ENCODE results near the gene MGST2.

The MGST2 gene

GRCh38 chr4:139675651-139676050 lies 10.0 kb downstream of the MGST2 start:
- TF ChIP-seq TEAD4 (IDR thresholded peaks at IDR 0.05) (no peak), EGR1 (IDR thresholded peaks at IDR 0.05) (no peak), YY1 (IDR thresholded peaks at IDR 0.05; ENCODE audit: low read depth) (no peak), FOXM1 (IDR thresholded peaks at IDR 0.05; ENCODE audit: borderline replicate concordance, low read depth) (no peak), USF1 (IDR thresholded peaks at IDR 0.05) (no peak), RAD21 (IDR thresholded peaks at IDR 0.05; ENCODE audit: low read depth) (no peak), CREB1 (IDR thresholded peaks at IDR 0.05; ENCODE audit: low read depth) (no peak), TCF12 (IDR thresholded peaks at IDR 0.05; ENCODE audit: low read depth) (no peak), ZBTB7A (IDR thresholded peaks at IDR 0.05; ENCODE audit: low read depth) (no peak), MAX (IDR thresholded peaks at IDR 0.05) (no peak), EP300 (IDR thresholded peaks at IDR 0.05; ENCODE audit: borderline replicate concordance) (no peak), REST (IDR thresholded peaks at IDR 0.05; ENCODE audit: low read depth) (no peak), NFIC (IDR thresholded peaks at IDR 0.05) (no peak), TAF1 (IDR thresholded peaks at IDR 0.05; ENCODE audit: low read depth) (no peak), CEBPB (IDR thresholded peaks at IDR 0.05) (no peak)

GRCh38 chr4:139676365-139676764 lies 10.7 kb downstream of the MGST2 start:
- TF ChIP-seq NFIC (IDR thresholded peaks at IDR 0.05) (no peak), CEBPB (IDR thresholded peaks at IDR 0.05) (no peak), TCF12 (IDR thresholded peaks at IDR 0.05; ENCODE audit: low read depth) (no peak), TAF1 (IDR thresholded peaks at IDR 0.05; ENCODE audit: low read depth) (no peak), EP300 (IDR thresholded peaks at IDR 0.05; ENCODE audit: borderline replicate concordance) (no peak), ZBTB7A (IDR thresholded peaks at IDR 0.05; ENCODE audit: low read depth) (no peak), REST (IDR thresholded peaks at IDR 0.05; ENCODE audit: low read depth) (no peak), FOXM1 (IDR thresholded peaks at IDR 0.05; ENCODE audit: borderline replicate concordance, low read depth) (no peak), USF1 (IDR thresholded peaks at IDR 0.05) (no peak), RAD21 (IDR thresholded peaks at IDR 0.05; ENCODE audit: low read depth) (no peak), CREB1 (IDR thresholded peaks at IDR 0.05; ENCODE audit: low read depth) (no peak), MAX (IDR thresholded peaks at IDR 0.05) (no peak), TEAD4 (IDR thresholded peaks at IDR 0.05) (no peak)

- TF ChIP-seq RAD21 (IDR thresholded peaks at IDR 0.05; ENCODE audit: low read depth) (no peak), MAX (IDR thresholded peaks at IDR 0.05) (no peak), EP300 (IDR thresholded peaks at IDR 0.05; ENCODE audit: borderline replicate concordance) (no peak)
Measured at GRCh38 chr4:139676913-139677585, 11.4 kb downstream of the MGST2 start.

GRCh38 chr4:139682309-139682708 lies 16.7 kb downstream of the MGST2 start:
- no peak for TF ChIP-seq FOXM1 (IDR thresholded peaks at IDR 0.05; ENCODE audit: borderline replicate concordance, low read depth)
- TF ChIP-seq USF1 (IDR thresholded peaks at IDR 0.05): no peak

GRCh38 chr4:139682741-139683151 lies 17.1 kb downstream of the MGST2 start:
- TF ChIP-seq CREB1 (IDR thresholded peaks at IDR 0.05; ENCODE audit: low read depth): no peak
- no peak for TF ChIP-seq EGR1 (IDR thresholded peaks at IDR 0.05)
- TF ChIP-seq TCF12 (IDR thresholded peaks at IDR 0.05; ENCODE audit: low read depth): no peak
- no peak for TF ChIP-seq TAF1 (IDR thresholded peaks at IDR 0.05; ENCODE audit: low read depth)
- no peak for TF ChIP-seq REST (IDR thresholded peaks at IDR 0.05; ENCODE audit: low read depth)
- TF ChIP-seq ZBTB7A (IDR thresholded peaks at IDR 0.05; ENCODE audit: low read depth): no peak
- no peak for TF ChIP-seq NFIC (IDR thresholded peaks at IDR 0.05)
- no peak for TF ChIP-seq FOXM1 (IDR thresholded peaks at IDR 0.05; ENCODE audit: borderline replicate concordance, low read depth)
- no peak for TF ChIP-seq USF1 (IDR thresholded peaks at IDR 0.05)
- no peak for TF ChIP-seq MAX (IDR thresholded peaks at IDR 0.05)
- TF ChIP-seq EP300 (IDR thresholded peaks at IDR 0.05; ENCODE audit: borderline replicate concordance): no peak
- no peak for TF ChIP-seq RAD21 (IDR thresholded peaks at IDR 0.05; ENCODE audit: low read depth)
- TF ChIP-seq TEAD4 (IDR thresholded peaks at IDR 0.05): no peak
- no peak for TF ChIP-seq CEBPB (IDR thresholded peaks at IDR 0.05)
- no peak for TF ChIP-seq YY1 (IDR thresholded peaks at IDR 0.05; ENCODE audit: low read depth)
